Non-pigmented ciliary epithelial cell (primary cell): ENCODE measurements around the gene KIF26B.
"Not testable (repeated sequence)": the region's sequence is repeated elsewhere in the genome, so short reads cannot be mapped to it uniquely, and the experiment has no call there.

Experiments used
- DNase-seq: peaks from one replicate; pipeline ENCODE4 v3.0.0-alpha.2; 2010; ENCODE audit warnings: low read depth

KIF26B gene

DNA sequence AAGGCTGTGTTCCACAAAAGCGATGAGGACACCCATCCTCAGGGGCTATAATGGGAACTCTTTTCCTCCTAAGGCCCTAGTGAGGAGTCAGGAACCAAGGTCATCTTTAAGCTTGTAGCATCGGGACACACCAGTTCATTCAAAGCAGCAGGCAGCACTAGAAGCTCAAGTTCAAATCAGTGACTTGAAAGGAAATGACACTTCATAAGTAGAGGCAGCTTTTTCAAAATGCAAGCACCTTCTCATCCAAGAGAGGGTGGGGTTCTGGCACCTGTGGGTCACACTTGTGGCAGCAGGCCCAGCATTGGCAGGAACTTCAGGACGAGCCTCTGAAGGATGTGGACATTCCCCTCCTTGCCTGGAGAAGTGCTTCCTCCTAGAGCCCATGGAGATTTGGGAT is 496.3 kb downstream of the KIF26B start:
- no peak for DNase-seq

GRCh38 chr1:245652116-245652515 is 497.3 kb downstream of the KIF26B start:
- DNase-seq: no peak

DNA sequence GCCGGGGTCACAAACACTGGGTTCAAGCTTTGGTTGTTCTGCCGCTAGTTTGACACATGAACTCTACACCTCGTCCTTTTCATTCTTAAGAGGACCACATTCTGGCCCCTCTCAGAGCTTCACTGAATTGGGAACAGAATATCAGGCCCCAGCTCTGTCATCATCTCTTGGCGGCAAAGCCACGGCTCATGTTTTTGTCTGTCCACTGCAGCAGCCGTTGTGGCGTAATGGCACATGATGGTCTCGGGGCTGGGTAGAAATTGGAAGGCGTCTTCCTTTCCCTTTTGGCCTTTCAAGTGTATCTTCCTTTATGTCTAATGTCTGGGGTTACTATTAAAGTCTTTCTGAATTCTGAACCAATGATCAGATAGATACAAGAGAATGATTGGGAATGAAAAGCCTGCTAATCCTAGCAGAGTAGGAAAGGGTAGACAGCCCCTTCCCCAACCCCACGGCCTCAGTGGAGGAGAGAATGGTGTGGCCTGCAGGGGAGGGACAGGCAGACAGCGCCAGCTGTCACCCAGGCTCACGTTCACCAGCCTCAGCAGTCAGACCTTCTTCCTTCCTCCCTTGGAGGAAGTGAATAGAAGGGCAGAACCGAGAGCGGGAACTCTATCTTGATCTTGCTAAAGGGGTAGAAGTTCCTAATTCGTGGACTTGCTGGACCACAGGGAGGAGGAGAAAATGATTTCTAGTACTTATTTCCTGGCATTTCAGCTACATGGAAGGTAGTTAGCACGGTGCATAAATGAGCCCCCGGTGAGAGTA is 498.1 kb downstream of the KIF26B start:
- DNase-seq: no peak

- DNase-seq: no peak
These were observed 499.8 kb downstream of the KIF26B start for GRCh38 chr1:245654460-245655050.

DNA sequence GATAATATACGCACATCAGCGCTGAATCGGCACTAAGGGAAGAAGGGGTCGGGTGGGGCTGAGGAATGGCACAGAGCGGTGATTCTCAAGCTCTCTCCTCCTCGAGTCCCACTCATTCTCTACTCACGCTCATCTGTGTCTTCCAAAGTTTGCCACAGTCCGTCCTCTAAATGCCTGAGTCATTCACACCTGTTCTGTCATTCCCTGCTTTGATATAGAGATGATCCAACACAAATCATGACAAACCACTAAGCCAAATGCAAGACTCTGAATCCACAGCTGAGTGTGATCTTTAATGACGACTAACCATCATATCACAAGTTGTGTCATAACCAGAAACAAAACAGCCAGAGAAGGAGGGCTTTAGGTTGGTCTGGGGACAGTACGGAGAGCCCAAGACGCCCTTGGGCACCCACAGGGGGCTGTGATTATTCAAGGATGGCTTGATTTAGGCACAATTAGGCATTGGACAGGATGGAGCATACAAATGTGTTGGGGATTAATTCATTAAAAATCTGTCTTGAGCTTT is 501.5 kb downstream of the KIF26B start:
- DNase-seq: no peak

DNA sequence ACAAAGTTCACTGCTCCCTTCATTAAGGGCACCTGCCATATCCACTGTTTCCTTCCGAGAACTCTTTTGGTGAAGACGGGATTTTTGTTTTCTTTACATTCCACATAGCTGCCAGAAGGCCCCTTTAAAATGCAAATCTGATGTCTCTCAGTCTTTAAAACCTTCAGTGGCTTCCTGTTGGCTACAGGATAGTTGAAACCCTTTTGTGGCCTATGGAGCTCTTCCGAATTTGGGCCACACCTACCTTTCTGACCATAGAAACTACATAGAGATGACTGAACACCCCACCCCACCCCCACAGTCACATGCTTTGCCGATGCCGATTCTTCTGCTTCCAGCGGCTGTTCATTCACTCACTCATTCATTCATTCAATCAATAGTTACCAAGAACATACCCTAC is 502.6 kb downstream of the KIF26B start:
- DNase-seq: no peak

DNA sequence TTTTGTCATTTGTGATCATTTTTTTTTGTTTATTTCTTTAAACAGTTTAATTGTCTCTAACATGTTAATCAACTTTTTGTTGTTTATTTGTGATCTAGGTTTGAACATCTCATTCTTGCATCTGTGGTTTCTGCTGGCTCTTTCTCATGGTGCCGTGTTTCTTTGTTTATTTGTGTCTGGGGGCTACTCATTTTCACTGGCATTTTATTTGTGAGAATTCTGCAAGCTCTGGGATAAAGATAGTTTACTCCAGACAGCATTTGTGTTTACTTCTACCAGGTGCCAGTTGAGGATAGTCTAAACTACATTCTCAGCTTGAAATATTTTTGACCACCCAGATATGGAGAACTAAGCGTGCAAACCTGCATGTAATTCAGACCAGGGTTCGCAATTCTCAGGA is 508.6 kb downstream of the KIF26B start:
- DNase-seq: no peak

GRCh38 chr1:245663841-245664240 is 509.1 kb downstream of the KIF26B start:
- DNase-seq: no peak

DNA sequence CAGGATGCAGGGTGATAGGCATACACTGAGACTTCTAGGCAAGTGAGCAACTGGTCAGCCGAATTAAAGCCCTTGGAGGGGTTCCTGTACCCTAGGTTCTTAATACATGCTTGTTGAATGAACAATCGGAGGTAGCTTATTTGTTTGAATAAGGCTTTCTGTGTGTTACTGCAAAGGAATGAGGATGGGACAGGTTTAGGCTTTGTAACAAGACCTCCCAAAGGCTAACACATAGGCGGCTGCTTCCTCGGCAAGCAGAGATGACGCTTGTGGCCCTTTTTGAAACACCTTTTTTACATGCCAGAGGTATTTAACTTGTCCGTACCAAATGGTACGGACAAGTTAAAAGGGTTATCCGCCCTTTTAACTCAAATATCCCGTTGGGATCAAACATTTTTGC is 511.6 kb downstream of the KIF26B start:
- DNase-seq: no peak

DNA sequence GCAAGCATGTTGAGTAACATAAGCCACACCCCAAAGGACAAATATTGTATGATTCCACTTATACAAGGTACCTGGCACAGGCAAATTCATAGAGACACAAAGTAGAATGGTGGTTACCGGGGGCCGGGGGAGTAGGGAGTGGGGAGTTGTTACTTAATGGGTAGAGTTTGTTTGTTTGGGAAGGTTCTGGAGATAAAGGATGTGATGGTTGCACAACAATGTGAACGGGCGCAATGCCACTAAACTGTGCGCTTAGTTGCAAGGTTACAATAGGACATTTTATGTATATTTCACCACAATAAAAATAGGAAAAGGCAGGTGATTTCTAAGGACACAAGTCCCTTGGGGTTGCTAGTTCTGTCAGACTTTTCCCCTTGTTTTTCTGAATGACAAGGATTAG is 516.6 kb downstream of the KIF26B start:
- DNase-seq: no peak

GRCh38 chr1:245671966-245672767 is 517.4 kb downstream of the KIF26B start:
- DNase-seq: no peak

DNA sequence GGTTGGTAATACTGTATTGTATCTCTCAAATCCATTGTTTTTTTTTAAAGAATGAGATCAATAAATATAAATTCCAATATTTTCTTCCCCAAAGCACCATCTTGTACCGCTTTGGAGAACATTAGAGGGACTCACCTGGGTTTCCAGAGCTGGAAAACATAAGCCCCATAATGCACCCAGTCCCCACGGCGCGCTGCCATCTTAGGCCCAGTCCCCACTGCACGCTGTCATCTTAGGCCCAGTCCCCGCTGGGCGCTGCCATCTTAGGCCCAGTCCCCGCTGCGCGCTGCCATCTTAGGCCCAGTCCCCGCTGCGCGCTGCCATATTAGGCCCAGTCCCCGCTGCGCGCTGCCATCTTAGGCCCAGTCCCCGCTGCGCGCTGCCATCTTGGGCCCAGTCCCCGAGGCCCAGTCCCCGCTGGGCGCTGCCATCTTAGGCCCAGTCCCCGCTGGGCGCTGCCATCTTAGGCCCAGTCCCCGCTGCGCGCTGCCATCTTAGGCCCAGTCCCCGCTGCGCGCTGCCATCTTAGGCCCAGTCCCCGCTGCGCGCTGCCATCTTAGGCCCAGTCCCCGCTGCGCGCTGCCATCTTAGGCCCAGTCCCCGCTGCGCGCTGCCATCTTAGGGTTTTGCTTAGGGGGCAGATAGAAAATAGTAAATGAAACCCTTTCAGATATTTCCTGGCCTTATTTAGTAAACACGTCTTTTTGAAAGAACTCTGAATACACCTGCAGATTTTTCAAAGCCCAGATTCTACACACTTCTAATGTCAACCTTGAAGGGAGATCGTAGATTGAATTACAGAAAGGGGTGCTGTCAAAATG is 518.3 kb downstream of the KIF26B start:
- not testable (repeated sequence) for DNase-seq

GRCh38 chr1:245673881-245674414 is 519.2 kb downstream of the KIF26B start:
- no peak for DNase-seq

GRCh38 chr1:245677461-245678240 is 522.9 kb downstream of the KIF26B start:
- no peak for DNase-seq

DNA sequence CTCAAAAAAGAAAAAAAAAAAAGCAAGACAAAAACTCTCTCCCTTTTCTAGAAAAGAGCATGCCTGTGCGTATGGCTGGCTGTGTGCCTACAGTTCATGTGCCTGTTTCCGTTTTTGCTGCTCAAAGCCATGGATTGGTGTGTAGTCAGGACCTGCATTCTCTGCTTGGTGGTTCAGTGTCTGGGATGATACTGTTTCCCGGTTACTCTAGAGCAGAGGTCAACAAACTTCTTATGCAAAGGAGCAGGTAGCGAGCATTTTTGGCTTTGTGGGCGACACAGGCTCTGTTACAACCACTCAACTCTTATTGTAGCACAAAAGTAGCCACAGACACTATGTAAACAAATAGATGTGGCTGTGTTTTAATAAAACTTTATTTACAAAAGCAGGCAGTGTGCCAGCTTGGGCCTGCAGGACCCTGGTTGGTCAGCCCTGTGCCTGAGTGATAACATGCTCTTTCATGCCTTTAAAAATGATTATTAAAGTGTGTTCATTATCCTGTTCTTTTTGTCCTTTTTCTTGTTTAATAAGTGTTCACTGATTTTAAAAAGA is 524.2 kb downstream of the KIF26B start:
- no peak for DNase-seq

DNA sequence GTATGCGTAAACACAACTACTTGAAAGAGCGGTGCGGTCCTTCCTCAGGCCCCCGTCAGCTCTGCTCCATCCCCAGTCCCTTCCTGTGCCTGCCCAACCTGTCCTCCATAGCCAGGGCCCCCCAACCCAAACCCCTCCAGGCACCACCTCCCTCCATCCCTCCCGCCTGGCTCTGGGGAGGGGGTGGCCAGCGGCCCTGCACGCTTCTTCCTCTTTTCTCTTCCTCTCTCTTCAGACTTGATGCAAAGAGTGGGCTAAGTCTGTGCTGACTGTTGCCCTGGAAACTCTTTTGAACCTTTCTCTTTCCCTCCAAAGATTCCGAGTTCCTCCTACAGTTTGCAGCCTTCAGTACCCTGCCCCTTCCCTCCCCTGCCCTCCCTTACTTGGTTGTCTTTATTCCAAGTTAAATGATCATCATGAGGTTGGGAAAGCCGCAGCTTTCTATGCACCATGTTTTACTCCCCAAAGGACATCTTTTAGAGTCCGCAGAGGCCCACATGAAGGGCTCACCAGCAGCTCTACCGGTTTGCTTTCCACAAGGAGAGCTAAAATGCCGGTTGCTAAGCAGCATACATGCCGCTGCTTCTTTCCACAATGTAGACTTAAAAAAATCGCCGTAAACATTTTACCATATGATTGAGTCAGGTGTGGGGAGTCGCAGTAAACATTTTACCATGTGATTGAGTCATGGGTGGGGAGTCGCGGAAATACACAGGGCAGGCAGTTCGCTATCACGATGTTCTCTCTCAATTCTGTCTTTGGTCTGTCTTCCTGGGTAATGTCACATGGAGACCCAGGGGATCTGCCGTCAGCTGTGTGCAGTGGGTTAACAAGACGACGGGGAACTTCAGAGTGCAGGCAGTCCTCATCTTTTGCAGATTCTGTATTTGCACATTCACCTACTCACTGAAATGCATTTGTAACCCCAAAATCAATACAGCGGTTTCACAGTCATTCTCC is 525.3 kb downstream of the KIF26B start:
- no peak for DNase-seq

DNA sequence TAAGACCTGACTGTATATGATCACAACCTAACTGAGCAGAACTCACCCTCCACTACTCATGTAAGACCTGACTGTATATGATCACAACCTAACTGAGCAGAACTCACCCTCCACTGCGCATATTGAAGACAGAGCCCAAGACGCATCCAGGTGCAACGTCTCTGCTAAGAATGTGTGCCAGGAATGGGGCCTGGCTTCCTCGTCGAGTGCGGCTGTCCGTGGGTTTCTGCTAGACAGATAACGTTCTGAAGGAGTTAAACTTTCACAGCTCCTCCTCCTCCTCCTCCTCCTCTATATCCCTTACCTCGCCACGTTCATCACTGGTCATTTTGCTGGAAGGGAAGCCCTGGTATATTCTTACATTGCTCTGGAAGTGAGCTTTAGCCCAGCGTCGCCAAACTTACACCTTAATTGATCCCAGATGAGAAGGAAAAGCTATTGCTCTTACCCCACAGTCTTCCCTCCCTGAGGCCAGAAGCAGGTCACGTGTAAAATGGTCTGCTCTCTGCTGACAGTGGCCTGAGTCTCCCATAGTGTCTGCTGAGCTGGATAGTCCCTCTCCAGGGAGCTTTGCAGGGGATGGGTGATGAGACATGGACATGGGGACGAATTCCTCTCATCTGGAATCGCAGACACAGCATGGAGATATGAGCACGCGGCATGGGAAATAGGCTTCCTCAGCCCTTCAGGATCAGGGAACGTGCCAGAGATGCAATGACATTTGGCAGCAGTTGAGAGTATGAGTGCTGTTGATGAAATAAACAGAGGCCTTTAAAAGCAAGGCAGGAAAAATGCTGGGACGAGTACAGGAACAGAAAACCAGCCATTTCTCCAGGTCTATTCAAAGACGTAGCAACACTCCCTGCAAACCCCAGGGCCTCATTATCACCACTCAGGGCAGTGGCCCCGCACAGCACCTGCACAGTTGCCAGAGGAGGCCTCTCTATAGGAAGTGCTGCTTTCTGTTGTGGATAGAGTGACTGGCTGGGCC is 528.1 kb downstream of the KIF26B start:
- DNase-seq: no peak

- no peak for DNase-seq
These were observed 528.9 kb downstream of the KIF26B start for GRCh38 chr1:245683676-245684075.
